GM19328 (cell line): ENCODE measurements around the gene CPPED1.
"Not testable (repeated sequence)": the region's sequence is repeated elsewhere in the genome, so short reads cannot be mapped to it uniquely, and the experiment has no call there.

ENCODE experiments used
- ATAC-seq: cut with Tn5 transposase; IDR thresholded peaks from one replicate; pipeline ENCODE4 v1.9.1; 2021; ENCODE audit warnings: mild to moderate bottlenecking, moderate library complexity; ENCODE audit not compliant: unreplicated experiment

Gene CPPED1, protein sequence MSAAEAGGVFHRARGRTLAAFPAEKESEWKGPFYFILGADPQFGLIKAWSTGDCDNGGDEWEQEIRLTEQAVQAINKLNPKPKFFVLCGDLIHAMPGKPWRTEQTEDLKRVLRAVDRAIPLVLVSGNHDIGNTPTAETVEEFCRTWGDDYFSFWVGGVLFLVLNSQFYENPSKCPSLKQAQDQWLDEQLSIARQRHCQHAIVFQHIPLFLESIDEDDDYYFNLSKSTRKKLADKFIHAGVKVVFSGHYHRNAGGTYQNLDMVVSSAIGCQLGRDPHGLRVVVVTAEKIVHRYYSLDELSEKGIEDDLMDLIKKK

DNA sequence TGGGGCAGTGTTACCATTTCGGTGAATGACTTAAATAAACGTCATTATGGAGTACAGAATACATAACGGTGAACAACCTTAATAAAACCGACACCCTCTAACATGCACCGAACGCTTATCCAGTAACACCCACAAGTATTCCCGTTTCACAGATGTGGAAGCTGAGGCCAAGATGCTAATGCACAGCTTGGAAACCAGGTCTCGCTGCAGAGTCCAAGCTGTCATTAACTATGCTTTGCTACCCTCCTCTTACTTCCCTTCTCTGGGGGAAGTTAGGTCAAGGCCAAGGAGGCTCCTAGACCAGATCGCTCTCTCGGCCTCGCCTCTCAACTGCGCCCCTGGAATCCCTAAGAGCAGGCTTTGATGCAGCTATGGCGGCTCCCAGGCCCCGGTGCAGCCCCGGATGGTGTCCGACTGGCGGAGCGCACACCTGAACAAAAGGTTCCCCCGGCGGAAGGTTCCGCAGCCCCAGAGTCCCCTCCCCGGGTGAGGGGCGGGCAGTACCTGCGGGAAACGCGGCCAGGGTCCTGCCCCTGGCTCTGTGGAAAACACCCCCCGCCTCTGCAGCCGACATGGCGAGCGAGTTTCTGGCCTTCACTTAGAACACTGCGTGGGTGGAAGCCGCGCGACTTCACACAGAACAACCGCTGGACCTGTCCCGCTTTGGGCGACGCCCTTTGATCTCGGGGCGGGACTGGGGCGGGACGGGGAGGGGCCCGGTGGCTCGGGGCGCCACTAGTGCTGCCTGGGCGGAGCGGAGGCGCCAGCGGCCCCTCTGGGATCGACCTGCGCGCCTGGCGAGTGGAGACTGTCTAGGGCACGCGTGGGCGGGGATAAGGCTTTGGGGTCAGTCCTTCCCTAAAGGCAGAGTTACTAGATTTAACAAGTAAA is at the start of gene CPPED1:
CPPED1 (minus strand) TSS at position 685 of the 891 bp plus-strand sequence; CDS start at position 574, 111 bp downstream.
- peak; percentile 80 for ATAC-seq

DNA sequence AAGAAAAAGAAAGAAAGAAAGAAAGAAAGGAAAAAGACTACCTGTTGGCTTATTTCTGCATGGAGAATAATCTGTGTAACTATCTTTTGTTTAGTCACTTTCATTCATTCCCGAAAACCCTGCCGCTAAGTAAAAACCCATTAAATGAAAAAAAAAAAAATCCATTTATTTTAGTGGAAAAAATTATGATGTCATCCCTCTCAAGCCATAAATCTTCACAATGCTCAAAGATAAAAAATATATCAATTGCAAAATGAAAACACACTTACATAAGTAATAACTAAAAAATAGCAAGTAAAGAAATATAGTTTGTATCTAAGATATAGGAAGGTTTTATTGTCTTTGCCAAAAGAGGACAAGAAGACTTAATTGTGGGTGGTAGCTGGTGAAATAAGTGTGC is 46.5 kb upstream of the CPPED1 start:
- ATAC-seq, result no peak

DNA sequence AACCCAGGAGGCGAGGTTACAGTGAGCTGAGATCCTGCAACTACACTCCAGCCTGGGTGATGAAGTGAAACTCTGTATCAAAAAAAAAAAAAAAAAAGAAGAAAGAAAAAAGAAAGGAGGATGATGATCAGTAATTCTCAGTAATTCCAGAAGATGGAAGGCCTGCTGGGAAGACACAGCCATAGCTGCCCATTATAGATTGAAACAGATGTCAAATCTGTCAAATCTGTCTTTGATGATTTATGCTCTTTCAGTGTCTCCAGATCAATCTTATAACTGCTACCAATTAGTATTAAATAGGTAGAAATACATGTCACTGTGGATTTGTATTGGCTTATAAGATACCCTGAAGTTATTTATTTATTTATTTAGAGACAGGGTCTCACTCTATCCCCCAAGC is 42.9 kb upstream of the CPPED1 start:
- no peak for ATAC-seq

DNA sequence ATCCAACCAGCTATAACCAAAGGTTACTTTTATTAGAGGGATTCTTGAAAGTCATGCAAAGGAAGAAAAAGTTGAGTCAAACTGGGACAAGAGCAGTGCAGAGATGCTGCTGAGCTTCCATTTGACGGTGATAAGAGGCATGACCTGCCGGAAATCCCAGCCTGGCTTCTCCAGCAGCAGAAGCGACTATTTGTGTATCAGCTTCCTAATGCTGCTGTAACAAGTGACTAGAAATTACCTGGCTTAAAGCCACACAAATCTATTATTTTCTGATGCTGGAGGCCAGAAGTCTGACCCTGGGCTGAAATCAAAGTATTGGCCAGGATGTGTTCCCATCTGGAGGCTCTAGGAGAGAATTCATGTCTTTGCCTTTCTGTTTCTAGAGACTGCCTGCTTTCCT is 41.6 kb upstream of the CPPED1 start:
- ATAC-seq, result no peak

DNA sequence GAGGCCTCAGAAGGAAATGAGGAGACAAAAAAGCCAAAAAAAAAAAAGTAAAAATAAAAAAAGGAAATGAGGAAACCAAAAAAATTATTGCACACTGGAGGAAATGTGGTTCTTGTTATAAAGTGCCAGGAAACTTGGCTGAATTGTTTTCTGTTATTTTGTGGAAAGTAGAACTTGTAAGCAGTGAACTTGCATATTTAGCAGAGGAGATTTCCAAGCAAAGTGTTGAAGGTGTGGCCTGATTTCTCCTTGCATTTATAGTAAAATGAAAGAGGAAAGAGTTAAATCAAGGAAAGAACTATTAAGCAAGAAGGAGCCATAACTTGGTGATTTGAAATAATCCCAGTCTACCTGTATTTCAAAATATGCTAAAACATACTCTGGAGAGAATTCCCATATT is 34.1 kb upstream of the CPPED1 start:
- no peak for ATAC-seq

DNA sequence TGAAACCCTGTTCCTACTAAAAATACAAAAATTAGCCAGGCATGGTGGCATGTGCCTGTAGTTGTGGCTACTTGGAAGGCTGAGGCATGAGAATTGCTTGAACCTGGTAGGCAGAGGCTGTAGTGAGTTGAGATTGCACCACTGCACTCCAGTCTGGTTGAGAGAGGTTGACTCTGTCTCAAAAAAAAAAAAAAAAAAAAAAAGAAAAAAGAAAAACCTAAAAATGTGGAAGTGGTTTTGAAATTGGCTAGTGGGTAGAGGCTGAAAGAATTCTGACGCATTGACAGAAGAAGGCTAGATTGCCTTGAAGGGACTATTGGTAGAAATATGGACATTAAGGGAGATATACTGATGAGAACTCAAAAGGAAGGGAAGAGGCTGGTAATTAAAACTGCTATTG is 33.6 kb upstream of the CPPED1 start:
- no peak for ATAC-seq

DNA sequence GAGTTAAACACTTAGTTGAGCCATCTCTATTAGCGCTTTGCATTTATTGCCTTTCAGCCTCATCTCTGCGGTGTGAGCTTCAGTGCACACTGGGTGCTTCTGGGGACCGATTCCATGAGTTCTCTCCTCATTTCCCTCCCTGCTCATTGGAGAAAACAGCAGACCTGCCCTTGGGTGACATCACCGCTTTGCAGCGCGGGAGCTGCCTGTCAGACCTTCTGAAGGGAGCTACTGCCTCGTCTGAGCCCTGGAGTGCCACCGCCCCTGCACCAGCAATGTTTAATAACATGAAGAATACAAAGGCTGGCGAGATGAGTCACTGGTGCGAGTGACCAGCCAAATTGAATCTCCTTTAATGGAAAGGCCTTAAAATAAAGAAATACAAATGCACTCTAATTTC is 30.2 kb upstream of the CPPED1 start:
- no peak for ATAC-seq

DNA sequence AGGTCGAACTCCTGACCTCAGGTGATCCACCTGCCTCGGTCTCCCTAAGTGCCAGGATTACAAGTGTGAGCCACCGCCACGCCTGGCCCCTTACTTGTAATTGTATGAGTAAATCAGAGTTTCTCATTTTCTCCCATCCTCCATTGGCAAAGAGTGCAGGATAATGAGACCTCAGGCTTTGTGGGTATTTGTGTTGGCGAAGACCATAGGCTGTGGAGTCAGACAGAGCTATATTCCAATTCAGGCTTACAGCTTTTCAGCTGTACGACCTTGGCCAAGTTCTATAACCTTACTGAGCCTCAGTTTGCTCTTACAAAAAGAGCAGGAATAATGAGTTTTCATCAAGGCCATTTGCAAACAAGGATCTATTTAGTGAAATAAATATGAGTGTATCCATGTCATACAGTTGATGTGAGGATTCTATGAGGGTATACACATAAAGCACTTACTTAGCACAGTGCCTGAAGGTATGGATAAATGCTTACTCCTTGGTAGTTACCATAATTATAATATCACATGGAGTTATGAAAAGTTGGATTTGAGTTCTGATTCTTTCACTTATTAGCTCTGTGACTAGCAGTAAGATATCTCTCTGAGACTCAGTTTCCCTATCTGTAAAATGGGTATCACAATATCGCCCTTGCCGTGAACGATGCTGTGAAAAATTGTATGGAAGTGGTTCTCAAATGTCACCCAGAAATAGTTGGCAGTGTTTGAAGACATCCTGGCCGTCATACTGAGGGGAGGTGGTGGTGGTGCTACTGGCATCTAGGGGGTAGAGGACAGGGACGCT is 25.6 kb upstream of the CPPED1 start:
- ATAC-seq, result no peak

DNA sequence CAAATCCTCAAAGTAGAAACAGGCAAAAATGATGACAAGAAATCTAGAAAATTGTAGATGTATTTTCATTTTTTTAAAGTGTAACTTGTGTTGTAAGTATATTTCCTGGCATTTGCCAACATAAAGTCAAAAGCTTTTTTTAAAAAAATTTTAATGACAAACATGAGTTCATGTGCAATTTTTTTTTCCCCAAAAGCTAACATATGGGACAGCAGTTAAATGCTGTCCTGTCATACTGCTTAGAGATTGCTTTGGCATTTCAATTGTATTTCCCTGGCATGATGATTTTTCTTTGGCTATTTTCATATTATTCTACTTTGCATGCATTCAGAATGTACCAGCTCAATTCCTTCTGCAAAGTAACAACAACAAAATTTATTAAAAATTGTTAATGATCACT is 24.5 kb upstream of the CPPED1 start:
- ATAC-seq, result no peak

DNA sequence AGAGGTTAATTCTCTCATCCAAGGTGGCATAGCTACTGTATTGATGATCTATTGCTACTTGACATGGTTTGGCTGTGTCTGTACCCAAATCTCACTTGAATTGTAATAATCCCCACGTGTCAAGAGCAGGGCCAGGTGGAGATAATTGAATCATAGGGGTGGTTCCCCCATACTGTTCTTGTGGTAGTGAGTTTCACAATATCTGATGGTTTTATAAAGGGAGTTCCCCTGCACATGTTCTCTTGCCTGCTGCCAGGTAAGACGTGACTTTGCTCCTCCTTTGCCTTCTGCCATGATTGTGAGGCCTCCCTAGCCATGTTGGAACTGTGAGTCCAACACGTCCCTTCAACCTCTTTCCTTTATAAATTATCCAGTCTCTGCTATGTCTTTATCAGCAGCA is 22.9 kb upstream of the CPPED1 start:
- no peak for ATAC-seq

DNA sequence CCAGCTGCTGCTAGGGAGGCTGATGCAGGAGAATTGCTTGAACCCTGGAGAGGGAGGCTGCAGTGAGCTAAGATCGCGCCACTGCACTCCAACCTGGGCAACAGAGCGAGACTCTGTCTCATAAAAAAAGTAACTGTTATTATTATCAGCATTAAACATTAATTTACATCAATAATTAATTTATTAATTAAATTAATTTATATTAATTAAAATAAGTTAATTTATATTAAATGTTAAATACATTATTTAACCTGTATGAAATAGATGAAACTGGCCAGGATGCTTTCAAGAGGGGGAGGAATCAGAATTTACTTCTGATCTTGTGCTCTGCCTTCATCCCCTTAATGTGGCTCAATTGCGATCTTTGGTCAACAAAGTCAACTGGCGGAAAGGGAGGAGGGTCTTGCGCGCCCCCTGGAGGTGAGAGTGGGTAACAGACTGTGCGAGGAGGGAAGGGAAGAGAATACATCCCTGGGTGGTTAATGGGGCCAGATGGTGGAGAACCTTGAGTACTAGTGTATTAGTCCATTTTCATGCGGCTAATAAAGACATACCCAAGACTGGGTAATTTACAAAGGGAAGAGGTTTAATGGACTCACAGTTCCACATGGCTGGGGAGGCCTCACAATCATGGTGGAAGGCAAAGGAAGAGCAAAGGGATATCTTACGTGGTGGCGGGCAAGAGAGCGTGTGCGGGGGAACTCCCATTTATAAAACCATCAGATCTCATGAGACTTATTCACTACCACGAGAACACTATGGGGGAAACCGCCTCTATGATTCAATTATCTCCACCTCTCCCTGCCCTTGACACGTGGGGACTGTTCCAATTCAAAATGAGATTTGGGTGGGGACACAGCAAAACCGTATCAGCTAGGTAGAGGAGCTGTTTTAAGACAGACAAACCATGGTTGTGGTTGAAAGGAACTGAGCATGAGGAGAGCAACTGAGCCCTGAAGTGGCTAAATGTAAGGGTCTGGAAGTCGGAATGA is 15.7 kb upstream of the CPPED1 start:
- ATAC-seq, result no peak

DNA sequence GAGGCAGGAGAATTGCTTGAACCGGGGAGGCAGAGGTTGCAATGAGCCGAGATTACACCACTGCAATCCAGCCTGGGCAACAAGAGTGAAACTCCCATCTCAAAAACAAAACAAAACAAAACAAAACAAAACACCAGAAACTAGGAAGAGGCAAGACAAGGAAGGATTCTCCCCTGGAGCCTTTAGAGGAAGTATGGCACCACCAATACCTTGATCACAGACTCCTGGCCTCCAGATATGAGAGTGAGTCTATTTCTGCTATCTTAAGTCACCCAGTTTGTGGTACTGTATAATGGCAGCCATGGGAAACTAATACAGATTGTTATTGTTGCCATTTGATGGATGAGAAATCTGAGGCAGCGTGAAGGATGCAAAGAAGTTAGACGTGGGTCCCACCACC is 14.6 kb upstream of the CPPED1 start:
- ATAC-seq, result no peak

DNA sequence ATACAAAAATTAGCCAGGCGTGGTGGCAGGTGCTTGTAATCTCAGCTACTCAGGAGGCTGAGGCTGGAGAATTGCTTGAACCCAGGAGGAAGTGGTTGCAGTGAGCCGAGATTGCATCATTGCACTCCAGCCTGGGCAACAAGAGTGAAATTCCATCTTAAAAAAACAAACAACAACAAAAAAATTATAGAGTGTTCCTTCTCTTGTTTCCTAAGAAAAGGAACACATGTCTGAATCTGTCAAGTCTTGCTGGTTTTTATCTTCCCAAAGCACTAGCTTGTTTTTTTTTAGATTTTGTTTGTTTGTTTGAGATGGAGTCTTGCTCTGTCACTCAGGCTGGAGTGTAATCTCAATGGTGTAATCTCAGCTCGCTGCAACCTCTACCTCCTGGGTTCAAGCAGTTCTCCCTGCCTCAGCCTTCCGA is 13.1 kb upstream of the CPPED1 start:
- not testable (repeated sequence) for ATAC-seq

DNA sequence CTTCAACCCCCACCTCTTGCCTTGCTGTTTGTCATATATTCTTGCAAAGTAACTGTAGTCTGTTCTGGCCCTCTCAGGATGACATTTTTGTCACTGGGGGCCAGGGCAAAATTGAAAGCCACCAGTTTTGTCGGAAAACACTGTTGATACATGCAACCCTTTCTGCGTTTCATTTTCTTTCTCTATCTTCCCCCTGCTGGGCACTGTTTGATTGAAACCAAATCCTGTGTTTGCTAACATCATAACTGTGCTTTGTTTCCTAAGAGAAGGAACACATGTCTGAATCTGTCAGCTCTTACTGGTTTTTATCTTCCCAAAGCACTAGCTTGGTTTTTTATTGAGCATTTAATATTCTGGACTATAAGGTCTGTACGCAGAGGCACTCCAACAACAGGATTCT is 11.7 kb upstream of the CPPED1 start:
- ATAC-seq, result no peak

DNA sequence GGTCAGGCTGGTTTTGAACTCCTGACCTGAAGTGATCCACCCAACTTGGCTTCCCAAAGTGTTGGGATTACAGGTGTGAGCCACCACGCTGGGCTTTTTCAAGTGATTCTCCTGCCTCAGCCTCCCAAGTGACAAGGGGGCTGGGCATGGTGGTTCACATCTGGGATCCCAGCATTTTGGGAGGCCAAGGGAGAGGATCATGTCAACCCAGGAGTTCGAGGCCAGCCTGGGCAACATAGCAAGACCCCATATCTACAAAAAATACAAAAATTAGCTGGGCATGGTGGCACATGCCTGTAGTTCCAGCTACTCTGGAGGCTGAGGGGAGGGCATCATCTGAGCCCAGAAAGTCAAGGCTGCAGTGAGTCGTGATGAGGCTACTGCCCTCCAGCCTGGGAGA is 10.0 kb upstream of the CPPED1 start:
- not testable (repeated sequence) for ATAC-seq

DNA sequence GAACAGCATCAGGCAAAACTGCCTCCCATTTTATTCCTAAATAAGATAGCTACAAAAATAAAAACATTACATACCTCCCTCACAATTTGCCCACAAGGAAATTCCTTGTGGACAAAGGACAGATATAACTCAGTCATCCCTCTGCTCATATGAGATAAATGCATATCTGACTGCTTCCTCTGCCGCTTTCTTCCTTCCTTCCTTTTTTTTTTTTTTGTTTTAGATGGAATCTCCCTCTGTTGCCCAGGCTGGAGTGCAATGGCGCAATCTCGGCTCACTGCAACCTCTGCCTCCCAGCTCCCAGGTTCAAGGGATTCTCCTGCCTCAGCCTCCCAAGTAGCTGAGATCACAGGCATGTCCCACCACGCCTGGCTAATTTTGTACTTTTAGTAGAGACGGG is 9.6 kb upstream of the CPPED1 start:
- ATAC-seq, result not testable (repeated sequence)

DNA sequence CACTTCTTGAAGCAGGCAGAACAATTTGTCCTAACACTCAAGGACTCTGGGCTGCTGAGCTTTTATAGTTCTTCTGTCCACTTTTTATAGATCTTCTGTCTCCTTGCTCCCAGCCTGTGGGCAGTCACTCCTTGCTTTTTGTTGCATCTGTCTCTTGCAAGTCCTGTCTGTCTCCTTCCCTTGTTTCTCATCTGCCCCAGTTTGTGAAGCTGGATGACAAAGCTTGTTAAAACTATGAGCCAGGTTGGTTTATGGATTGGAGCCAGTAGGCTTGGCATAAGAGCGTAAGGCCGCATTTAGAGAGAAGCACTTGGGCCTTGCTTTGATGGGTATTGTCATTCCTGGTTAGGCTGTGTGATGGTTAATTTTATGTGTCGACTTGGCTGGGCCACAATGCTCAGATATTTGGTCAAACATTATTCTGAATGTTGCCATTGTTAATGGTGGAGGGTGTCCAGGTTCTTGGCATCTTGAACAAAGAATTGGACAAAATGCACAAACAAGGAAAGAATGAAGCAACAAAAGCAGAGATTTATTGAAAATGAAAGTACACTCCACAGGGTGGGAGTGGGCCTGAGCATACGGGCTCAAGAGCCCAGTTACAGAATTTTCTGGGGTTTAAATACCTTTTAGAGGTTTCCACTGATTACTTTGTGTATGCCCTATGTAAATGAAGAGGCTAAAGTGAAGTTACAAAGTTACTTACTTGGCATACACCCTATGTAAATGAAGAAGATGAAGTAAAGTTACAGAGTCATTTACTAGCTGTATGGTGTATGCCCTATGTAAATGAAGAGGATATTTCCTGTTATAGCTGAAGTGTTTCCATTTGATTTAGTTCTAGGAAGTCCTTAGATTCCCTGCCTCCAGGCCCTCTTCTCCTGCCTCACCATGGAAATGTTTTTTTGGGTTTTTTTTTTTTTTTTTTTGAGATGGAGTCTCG is 8.0 kb upstream of the CPPED1 start:
- no peak for ATAC-seq

DNA sequence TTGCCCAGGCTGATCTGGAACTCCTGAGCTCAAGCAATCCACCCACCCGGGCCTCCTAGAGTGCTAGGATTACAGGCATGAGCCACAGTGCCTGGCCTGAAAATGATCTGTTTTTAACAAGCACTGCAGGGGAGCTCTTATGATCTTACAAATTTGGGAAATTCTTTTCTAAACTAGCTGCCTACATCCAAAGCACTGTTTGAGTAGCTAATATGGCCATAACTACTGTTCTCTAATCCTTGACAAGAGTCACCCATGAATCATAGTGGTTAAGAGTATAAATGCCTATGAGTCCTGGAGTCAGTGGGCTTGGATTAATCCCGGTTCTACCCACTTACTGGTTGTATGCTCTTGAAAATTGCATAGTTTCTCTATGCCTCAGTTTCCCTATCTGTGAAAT is 1.4 kb upstream of the CPPED1 start:
- ATAC-seq, result no peak

DNA sequence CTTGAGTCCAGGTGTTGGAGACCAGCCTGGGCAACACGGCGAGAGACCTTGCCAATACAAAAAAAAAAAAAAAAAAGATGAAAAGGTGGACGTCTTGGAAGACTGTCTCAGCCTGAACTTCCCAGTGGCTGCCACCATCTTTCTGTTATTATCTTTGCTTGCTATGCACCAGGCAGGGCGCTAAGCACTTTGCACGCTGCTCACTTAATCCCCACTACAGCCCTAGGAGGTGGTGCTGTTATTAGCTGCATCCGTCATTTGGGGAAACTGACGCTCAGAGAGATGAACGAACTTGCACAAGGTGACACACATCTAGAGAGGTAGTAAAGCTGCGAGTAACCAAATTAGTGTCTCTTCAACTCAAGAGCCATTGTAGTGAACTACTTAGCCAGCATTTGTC is 708 bp upstream of the CPPED1 start:
- ATAC-seq, result no peak
